ENCODE measurements around the gene PRSS12. TPM values are rescaled to one million over a fixed set of nuclear protein-coding genes. Genes with fewer than 3 reads are reported as not detected.
"Not testable (repeated sequence)": the region's sequence is repeated elsewhere in the genome, so short reads cannot be mapped to it uniquely, and the experiment has no call there.

PRSS12 gene
- total and polyA plus RNA-seq, 2 donors (not counting 1 experiment from before 2014, with no cell fraction given), result not detected

DNA sequence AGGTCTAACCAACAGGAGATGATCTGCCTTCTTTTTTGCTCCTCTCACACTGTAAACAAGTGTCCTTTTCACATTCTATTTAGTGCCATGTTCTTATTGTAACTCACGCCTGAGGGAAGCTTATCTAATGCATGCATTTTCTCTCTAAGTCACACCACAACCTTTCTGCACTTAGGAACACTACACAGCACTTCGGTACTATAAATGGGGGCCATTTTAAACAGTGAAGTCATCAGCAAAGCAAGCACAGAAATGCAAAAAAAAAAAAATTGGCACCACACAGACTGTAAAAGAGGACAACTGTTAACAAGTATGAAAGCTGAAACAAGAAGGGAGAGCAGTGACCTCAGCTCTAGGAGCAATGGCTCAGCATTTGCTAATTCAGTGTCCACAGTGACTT, 45.2 kb downstream of the PRSS12 start:
- Mint-ChIP-seq H3K4me1 (no peaks in the 10 kb centered on the region), H3K27me3 (peaks cover 26% of the 10 kb centered on the region), H3K4me3 (no peak overlapping the region), H3K9me3 (ENCODE audit: insufficient read depth) (no peaks in the 10 kb centered on the region), H3K27ac (no peak overlapping the region)
- H3K4me2 ChIP-seq (replicated peaks; ENCODE audit: low read depth, low read length, poor library complexity, severe bottlenecking), result no peak overlapping the region
- intact Hi-C loops (cut with micrococcal nuclease), result no loop called here
- no peaks in the 10 kb centered on the region for H3K4me1 ChIP-seq (ENCODE audit: control insufficient read depth in 2 of 2, insufficient read depth in 2 of 2, low read length in 2 of 2)
- no peak for TF ChIP-seq EZH2 (IDR thresholded peaks at IDR 0.05; ENCODE audit: borderline replicate concordance, insufficient read depth, low read depth, low read length, poor library complexity, severe bottlenecking)
- TF ChIP-seq, protein P1, sequence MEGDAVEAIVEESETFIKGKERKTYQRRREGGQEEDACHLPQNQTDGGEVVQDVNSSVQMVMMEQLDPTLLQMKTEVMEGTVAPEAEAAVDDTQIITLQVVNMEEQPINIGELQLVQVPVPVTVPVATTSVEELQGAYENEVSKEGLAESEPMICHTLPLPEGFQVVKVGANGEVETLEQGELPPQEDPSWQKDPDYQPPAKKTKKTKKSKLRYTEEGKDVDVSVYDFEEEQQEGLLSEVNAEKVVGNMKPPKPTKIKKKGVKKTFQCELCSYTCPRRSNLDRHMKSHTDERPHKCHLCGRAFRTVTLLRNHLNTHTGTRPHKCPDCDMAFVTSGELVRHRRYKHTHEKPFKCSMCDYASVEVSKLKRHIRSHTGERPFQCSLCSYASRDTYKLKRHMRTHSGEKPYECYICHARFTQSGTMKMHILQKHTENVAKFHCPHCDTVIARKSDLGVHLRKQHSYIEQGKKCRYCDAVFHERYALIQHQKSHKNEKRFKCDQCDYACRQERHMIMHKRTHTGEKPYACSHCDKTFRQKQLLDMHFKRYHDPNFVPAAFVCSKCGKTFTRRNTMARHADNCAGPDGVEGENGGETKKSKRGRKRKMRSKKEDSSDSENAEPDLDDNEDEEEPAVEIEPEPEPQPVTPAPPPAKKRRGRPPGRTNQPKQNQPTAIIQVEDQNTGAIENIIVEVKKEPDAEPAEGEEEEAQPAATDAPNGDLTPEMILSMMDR (IDR thresholded peaks at IDR 0.05), result no peak
- no peak overlapping the region for H3K27ac ChIP-seq (ENCODE audit: low read length in 2 of 2)
- H4K20me1 ChIP-seq (ENCODE audit: control insufficient read depth, insufficient read depth, low read length, poor library complexity, severe bottlenecking), result no peaks in the 10 kb centered on the region
- H3K36me3 ChIP-seq (replicated peaks in 1 of 2; ENCODE audit: control extremely low read depth in 1 of 2, control insufficient read depth in 1 of 2, extremely low read depth in 1 of 2, insufficient read depth in 2 of 2, low read length in 1 of 2), result no peaks in the 10 kb centered on the region
- H3K9me3 ChIP-seq (ENCODE audit: control extremely low read depth in 1 of 3, control insufficient read depth in 2 of 3, insufficient read depth in 1 of 3, low read length in 2 of 3), result no peaks in the 10 kb centered on the region
- H3K4me3 ChIP-seq (ENCODE audit: control extremely low read depth in 1 of 5, extremely low read depth in 1 of 5, insufficient read depth in 1 of 5, low read depth in 2 of 5, low read length in 4 of 5), result no peak overlapping the region
- DNase-seq, result no peak
- ChIA-PET POLR2A (no interaction called here), CTCF (interaction anchor here (1.0 kb wide), 1 partner anchor 83 kb away, joined by 3 read pairs; no protein-coding TSS in a partner anchor)
- no peaks in the 10 kb centered on the region for H3K27me3 ChIP-seq (replicated peaks in 1 of 4; ENCODE audit: control extremely low read depth in 1 of 4, control insufficient read depth in 3 of 4, insufficient read depth in 4 of 4, low read length in 3 of 4)
- H3K9ac ChIP-seq (ENCODE audit: low read length), result no peak overlapping the region
- WGBS (ENCODE audit: insufficient coverage), result no CpG with 5 or more reads among the region's 2 CpGs
- ATAC-seq (ENCODE audit: low read depth), result no peak
- no peaks in the 10 kb centered on the region for H3K79me2 ChIP-seq (ENCODE audit: control insufficient read depth, insufficient read depth, low read length)
- no peak overlapping the region for H2AFZ ChIP-seq (ENCODE audit: insufficient read depth, low read depth, low read length, poor library complexity, severe bottlenecking)

- POLR2A ChIA-PET; intact Hi-C loops (cut with micrococcal nuclease); H3K4me2 ChIP-seq (replicated peaks; ENCODE audit: low read depth, low read length, poor library complexity, severe bottlenecking): not testable (repeated sequence)
Measured at GRCh38 chr4:118299619-118300018, 53.2 kb downstream of the PRSS12 start.

More at GRCh38 chr4:118299619-118300018, 53.2 kb downstream of the PRSS12 start:
- no CpG with 5 or more reads among the region's 6 CpGs for whole genome bisulfite sequencing (ENCODE audit: insufficient coverage)
- H4K20me1 ChIP-seq (ENCODE audit: control insufficient read depth, insufficient read depth, low read length, poor library complexity, severe bottlenecking); CTCF ChIA-PET; H3K4me3 Mint-ChIP-seq; ATAC-seq (ENCODE audit: low read depth); H2AFZ ChIP-seq (ENCODE audit: insufficient read depth, low read depth, low read length, poor library complexity, severe bottlenecking); H3K27me3 ChIP-seq (replicated peaks in 1 of 4; ENCODE audit: control extremely low read depth in 1 of 4, control insufficient read depth in 3 of 4, insufficient read depth in 4 of 4, low read length in 3 of 4); H3K27ac ChIP-seq (ENCODE audit: low read length in 2 of 2); H3K27ac Mint-ChIP-seq; H3K79me2 ChIP-seq (ENCODE audit: control insufficient read depth, insufficient read depth, low read length); H3K4me1 Mint-ChIP-seq; H3K36me3 ChIP-seq (replicated peaks in 1 of 2; ENCODE audit: control extremely low read depth in 1 of 2, control insufficient read depth in 1 of 2, extremely low read depth in 1 of 2, insufficient read depth in 2 of 2, low read length in 1 of 2); H3K9ac ChIP-seq (ENCODE audit: low read length); H3K4me3 ChIP-seq (ENCODE audit: control extremely low read depth in 1 of 5, extremely low read depth in 1 of 5, insufficient read depth in 1 of 5, low read depth in 2 of 5, low read length in 4 of 5); H3K9me3 Mint-ChIP-seq (ENCODE audit: insufficient read depth); DNase-seq; H3K4me1 ChIP-seq (ENCODE audit: control insufficient read depth in 2 of 2, insufficient read depth in 2 of 2, low read length in 2 of 2); H3K27me3 Mint-ChIP-seq; H3K9me3 ChIP-seq (ENCODE audit: control extremely low read depth in 1 of 3, control insufficient read depth in 2 of 3, insufficient read depth in 1 of 3, low read length in 2 of 3): not testable (repeated sequence)
